Stimulated activated naive CD8-positive, alpha-beta T cell treated with anti-CD3 and anti-CD28 coated beads, Interleukin-15, Interleukin-2, amounts not matched to agents 100 U/mL and 50 U/mL, for 24 hours (primary cell): ENCODE measurements around the gene ATP5MC3.

Experiments
- ATAC-seq: fragments of 150-1000 bp; cut with Tn5 transposase; one replicate; pipeline ENCODE4 v1.10.0; 2021
- DNase-seq: peaks from one replicate; pipeline ENCODE4 v3.0.0; 2021

Gene ATP5MC3

GRCh38 chr2:175167792-175168563, 13.5 kb downstream of the ATP5MC3 start, which contains the start of gene ATF2:
ATF2 (minus strand) TSS chr2:175168203; CDS start chr2:175136443, 31,760 bp downstream.
- ATAC-seq = peak; percentile 97
- peak; percentile 94 for DNase-seq

DNA sequence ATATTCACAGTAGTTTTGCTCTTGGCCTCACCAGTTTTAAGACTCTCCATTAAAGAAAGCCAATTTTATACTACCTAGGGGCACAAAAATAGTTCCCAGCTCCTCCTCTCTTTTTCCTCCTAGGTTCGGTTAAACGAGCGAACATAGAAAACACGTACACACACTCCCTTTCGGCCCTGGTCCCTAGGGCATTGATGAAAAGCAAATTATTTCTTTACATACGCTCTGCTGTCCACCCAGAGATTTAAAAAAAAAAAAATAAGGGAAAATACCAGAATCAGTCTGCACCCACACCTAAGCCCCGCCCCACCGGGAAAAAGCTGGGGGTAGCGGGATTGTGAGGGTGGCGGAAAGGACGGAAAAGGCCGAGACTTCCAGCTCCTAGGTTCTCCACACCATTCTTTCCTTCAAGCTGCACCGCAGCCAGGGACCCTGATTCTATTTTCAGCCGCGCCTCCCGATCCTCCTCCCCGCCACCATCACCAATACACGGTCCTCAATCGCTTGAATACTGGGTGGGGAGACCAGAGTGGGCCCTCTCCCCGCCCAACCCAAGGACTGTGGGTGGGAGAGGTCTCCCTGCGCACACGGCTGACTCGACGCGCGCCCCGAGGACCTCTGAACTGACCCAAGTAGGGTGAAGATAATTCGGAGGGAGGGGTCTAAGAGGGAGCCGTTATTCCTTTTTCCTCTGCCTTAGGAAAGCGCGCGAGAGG, 14.3 kb downstream of the ATP5MC3 start:
- ATAC-seq (peak; percentile 1), DNase-seq (peak; percentile 41)

DNA sequence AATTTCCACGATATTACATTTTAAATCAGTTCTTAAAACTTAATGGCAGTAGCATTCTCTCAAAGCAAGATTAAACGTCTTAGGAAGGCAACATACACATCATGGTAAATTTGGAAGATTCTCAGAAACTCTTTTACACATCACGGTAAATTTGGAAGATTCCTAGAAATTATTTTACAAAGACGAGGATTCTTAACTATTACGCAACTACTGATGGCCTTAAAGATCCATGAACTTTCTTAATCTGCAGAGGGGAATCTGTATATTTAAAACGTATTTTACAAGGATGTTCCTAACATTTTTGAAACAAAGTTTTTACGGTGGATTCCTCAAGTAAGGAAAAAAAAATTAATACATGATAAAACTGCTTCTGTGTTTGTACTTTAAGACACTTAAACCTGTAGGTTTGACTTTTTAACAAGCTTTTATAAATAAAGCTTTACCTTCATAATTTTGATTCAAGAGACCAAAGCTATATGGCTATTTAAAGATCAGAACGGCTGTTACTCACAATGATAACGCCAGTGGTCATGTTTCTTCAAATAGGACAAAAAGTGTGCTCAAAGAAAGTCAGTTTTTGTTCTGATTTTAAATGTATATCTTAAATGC, 15.2 kb downstream of the ATP5MC3 start:
- DNase-seq (no peak), ATAC-seq (no peak)

GRCh38 chr2:175164235-175164634, 17.3 kb downstream of the ATP5MC3 start:
- no peak for ATAC-seq
- no peak for DNase-seq

DNA sequence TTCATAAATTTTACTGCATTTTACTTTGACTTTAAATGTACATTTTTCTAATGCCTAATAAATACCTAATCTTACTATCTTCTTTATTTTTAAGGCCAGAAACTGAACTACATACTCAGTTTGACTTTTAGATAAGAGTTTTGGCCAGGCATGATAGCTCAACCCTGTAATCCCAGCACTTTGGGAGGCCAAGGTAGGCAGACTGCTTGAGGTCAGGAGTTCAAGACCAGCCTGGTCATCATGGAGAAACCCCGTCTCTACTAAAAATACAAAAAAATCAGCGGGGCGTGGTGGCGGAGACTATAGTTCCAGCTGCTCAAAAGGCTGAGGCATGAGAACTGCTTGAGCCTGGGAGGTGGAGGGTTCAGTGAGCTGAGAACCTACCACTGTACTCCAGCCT, 22.6 kb downstream of the ATP5MC3 start:
- DNase-seq = no peak
- ATAC-seq = no peak

GRCh38 chr2:175156534-175156933, 25.0 kb downstream of the ATP5MC3 start:
- DNase-seq = no peak
- no peak for ATAC-seq

DNA sequence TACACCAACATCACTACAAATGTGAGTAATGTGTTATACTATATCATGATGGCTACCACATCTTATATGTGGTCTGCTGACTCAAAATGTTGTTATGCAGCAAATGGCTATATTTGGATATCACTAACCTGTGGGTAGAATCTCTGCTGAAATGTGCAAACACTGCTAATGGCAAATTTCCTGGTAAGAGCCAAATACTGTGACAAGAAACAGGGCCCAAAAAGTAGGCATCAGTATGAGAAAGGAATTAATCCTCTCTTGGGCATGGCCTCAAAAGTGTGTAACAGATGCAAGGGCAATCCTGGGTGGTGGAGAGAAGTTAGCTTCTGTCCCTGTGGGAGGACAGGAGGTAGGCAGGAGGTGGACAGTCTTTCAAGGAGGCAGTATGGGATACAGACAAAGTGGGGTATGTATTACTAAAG, 26.8 kb downstream of the ATP5MC3 start:
- DNase-seq (no peak), ATAC-seq (peak; percentile 93)

- ATAC-seq (peak; percentile 62), DNase-seq (no peak)
These were observed 29.3 kb downstream of the ATP5MC3 start for GRCh38 chr2:175152242-175152641.

GRCh38 chr2:175151791-175152190, 29.7 kb downstream of the ATP5MC3 start:
- ATAC-seq = no peak

GRCh38 chr2:175147186-175147585, 34.3 kb downstream of the ATP5MC3 start:
- no peak for DNase-seq
- ATAC-seq = no peak

More at GRCh38 chr2:175151791-175152190, 29.7 kb downstream of the ATP5MC3 start:
- no peak for DNase-seq

DNA sequence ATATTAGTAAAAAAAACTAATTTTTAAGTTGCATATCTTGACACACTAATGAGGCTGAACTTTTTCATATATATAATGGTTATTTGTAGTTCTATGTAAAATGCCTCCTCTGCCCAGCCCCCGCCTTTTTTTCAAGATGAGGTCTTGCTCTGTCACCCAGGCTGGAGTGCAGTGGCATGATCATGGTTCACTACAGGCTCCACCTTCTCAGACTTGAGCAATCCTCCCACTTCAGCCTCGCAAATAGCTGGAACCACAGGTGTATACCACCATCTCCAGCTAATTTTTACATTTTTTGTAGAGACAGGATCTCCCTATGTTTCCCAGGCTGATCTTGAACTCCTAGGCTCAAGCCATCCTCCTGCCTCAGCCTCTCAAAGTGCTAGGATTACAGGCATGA, 37.8 kb downstream of the ATP5MC3 start:
- no peak for ATAC-seq

GRCh38 chr2:175143191-175143590, 38.3 kb downstream of the ATP5MC3 start:
- DNase-seq (no peak), ATAC-seq (no peak)

More for the DNA sequence above, 37.8 kb downstream of the ATP5MC3 start:
- DNase-seq = no peak

- DNase-seq (no peak), ATAC-seq (no peak)
These were observed 41.2 kb downstream of the ATP5MC3 start for GRCh38 chr2:175140332-175140731.

GRCh38 chr2:175137793-175138192, 43.7 kb downstream of the ATP5MC3 start:
- no peak for DNase-seq
- no peak for ATAC-seq

- no peak for ATAC-seq
These were observed 44.9 kb downstream of the ATP5MC3 start for GRCh38 chr2:175136334-175137215.

DNA sequence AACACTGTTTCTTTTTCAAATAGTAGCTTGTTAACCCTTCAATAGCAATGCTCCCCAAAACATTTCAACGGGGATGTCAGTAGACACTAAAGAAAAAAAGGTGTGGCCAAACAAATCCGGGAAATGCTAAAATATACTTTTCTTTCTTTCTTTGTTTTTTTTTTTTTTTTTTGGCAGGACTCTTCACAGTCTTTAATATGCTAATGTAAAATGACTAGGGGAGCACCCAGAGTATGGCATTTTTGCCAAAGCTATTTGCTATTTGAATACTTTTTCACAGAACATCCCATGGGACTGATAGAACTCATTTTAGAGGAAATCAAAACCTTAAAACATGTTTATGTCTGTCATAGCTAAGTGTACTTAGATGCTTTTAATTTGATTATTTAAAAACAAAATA, 45.6 kb downstream of the ATP5MC3 start:
- DNase-seq (no peak), ATAC-seq (no peak)

More at GRCh38 chr2:175136334-175137215, 44.9 kb downstream of the ATP5MC3 start:
- DNase-seq = no peak

GRCh38 chr2:175135177-175135576, 46.3 kb downstream of the ATP5MC3 start:
- no peak for ATAC-seq
- no peak for DNase-seq

DNA sequence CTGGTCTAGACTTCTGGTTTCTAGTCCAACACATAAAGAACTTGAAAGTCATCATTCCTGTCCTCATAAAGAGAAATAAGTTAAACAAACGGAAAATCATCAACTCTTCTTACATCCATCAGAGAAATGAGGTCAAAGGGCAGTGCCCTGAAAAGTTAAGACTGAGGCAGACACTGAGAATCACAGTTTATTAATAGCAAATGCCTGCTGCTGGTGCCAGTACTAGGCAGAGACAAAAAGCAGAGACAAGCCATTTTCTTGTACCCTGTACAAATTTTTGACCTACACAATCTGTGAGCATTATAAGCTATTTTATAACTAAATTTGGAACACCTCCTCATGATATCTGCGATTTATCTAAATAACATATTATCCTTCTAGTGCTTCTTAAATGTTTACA, 50.3 kb downstream of the ATP5MC3 start:
- ATAC-seq (no peak), DNase-seq (no peak)

GRCh38 chr2:175126661-175127060, 54.8 kb downstream of the ATP5MC3 start:
- DNase-seq (no peak), ATAC-seq (no peak)
